Brain microvascular endothelial cell (primary cell): ENCODE results near the gene BBS9.

ENCODE experiments used
- DNase-seq: peaks from one replicate; pipeline ENCODE4 v3.0.0-alpha.2; 2020
- H3K27ac ChIP-seq: fragments of 250-450 bp; sonication (Bioruptor Pico); 2 replicates; pipeline ENCODE4 v1.5.1; 2020; ENCODE audit warnings: mild to moderate bottlenecking, moderate library complexity
- H3K27me3 ChIP-seq: fragments of 250-450 bp; sonication (Bioruptor Pico); replicated peaks from 2 replicates; pipeline ENCODE4 v1.5.1; 2020; ENCODE audit warnings: mild to moderate bottlenecking
- H3K36me3 ChIP-seq: fragments of 250-450 bp; sonication (Bioruptor Pico); replicated peaks from 2 replicates; pipeline ENCODE4 v1.5.1; 2020; ENCODE audit warnings: mild to moderate bottlenecking
- H3K4me3 ChIP-seq: 2 replicates; pipeline ENCODE4 v1.5.1; 2011; ENCODE audit warnings: low read depth, mild to moderate bottlenecking, control low read depth, low read length, moderate library complexity
- in situ Hi-C: cut with HindIII; loops from 2 replicates; pipeline ENCODE4 v1.10.0; 2017; ENCODE audit warnings: low sequenced_read_pairs, low pct_ligation_motif_present
- TF ChIP-seq, protein P1 (sequence below): IDR thresholded peaks from 2 replicates; pipeline ENCODE4 v1.5.1; 2011; ENCODE audit warnings: low read depth, mild to moderate bottlenecking, moderate library complexity, low read length, control low read depth, inconsistent platforms; ENCODE audit errors: missing control alignments

Gene BBS9

DNA sequence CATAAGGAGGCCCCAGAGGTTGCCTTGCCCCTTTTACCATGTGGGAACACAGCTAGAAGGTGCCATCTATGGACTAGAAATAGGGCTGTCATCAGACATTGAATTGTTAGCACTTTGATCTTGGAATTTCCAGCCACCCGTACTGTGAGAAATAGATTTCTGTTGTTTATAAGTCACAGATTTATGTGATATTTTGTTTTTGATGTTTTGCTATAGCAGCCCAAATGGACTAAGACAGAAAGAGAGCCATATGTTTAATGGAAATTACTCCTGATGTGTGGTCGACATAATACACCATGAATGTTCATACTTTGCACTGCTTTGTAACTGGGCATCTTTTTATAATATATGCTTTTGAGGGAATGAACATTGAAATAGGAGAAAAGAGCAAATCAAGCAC is 302.2 kb downstream of the BBS9 start:
- no peak for DNase-seq
- no peak overlapping the region for H3K4me3 ChIP-seq
- in situ Hi-C loops: no loop called here
- H3K27me3 ChIP-seq: no peaks in the 10 kb centered on the region
- TF ChIP-seq, protein P1, sequence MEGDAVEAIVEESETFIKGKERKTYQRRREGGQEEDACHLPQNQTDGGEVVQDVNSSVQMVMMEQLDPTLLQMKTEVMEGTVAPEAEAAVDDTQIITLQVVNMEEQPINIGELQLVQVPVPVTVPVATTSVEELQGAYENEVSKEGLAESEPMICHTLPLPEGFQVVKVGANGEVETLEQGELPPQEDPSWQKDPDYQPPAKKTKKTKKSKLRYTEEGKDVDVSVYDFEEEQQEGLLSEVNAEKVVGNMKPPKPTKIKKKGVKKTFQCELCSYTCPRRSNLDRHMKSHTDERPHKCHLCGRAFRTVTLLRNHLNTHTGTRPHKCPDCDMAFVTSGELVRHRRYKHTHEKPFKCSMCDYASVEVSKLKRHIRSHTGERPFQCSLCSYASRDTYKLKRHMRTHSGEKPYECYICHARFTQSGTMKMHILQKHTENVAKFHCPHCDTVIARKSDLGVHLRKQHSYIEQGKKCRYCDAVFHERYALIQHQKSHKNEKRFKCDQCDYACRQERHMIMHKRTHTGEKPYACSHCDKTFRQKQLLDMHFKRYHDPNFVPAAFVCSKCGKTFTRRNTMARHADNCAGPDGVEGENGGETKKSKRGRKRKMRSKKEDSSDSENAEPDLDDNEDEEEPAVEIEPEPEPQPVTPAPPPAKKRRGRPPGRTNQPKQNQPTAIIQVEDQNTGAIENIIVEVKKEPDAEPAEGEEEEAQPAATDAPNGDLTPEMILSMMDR: no peak
- H3K36me3 ChIP-seq: no peaks in the 10 kb centered on the region
- H3K27ac ChIP-seq: no peak overlapping the region

DNA sequence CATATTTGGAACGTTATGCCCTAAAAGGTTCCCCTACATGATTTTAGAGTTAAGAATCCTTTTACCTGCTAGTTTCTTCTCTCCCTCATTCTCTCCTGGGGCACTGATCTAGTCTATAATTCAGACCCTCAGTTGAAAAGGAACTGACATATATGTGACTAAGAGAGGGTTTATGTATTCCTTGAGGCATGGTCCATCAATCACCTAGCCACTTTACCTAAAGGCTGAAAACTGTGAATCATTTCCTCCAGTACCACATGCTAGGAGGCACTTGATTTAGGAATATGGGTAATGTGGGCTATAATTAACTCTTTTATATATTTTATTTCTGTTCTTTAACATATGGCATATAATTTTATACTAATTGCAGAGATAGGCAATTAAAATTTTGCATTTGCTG is 303.5 kb downstream of the BBS9 start:
- Histone ChIP-seq H3K36me3 (no peaks in the 10 kb centered on the region), H3K27me3 (no peaks in the 10 kb centered on the region), H3K4me3 (no peak overlapping the region), H3K27ac (no peak overlapping the region)
- no peak for DNase-seq
- in situ Hi-C loops: no loop called here
- TF ChIP-seq, protein P1: no peak

DNA sequence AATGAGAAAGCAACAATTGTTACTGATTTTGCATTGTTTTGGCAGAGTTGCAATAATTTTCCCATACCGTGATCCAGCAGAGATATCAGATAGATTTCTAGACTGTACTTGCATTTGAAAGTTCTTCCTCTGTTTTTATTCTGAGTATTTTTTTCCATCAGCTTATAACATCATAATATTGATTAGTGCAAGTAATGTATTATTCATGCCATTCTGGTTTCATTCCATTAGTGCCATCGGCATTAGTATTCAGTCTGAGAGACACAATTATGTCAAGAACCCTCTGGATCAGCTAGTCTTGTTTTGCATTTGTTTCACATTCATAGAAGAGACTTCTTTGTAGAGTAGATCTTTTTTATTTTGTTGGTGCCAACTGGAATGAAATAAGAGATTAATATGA is 304.0 kb downstream of the BBS9 start:
- no peak for DNase-seq
- Histone ChIP-seq H3K36me3 (no peaks in the 10 kb centered on the region), H3K4me3 (no peak overlapping the region), H3K27me3 (no peaks in the 10 kb centered on the region), H3K27ac (no peak overlapping the region)
- TF ChIP-seq, protein P1: no peak
- in situ Hi-C loops: no loop called here

DNA sequence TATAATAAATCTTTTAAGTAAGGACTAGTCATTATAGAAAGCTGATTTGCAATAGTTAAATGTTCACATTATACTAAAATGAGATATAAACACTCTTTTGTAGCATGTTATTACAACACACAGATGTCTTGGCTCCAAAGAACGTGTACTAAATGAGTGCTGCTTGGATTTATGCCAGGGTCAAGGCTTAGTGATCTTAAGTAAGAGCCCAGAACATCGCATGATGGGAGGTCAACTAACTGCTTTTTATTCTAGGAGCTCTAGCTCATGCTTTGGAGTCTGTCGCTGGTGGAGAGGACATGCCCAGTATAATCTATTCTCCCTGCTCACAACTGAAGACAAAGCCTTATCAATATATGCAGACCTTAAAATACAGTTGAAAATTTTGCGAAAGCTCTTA is 315.1 kb downstream of the BBS9 start:
- Histone ChIP-seq H3K4me3 (no peak overlapping the region), H3K36me3 (no peaks in the 10 kb centered on the region), H3K27ac (no peak overlapping the region), H3K27me3 (no peaks in the 10 kb centered on the region)
- TF ChIP-seq, protein P1: no peak
- in situ Hi-C loops: no loop called here
- DNase-seq: no peak

DNA sequence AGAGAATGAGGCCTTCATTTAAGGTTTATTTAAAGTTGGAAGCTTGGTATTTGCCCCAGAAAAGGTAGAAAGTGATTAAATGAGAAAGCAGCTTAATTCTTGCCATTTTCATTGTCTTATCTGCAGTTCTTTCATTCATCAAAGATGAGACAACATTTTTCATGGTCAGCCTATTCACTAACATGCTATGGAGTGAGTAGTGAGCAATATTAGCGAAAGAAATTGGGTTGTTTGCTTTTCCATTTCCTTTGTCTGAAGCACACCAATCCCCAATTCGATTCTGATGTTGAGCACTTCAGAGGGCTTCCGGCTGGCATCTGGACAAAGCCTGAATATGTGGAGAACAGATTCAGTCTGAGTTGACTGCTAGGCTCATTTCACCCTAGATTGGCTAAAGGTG is 317.2 kb downstream of the BBS9 start:
- in situ Hi-C loops: no loop called here
- no peak for DNase-seq
- Histone ChIP-seq H3K4me3 (no peak overlapping the region), H3K27ac (peak overlapping the region; percentile 1), H3K27me3 (no peaks in the 10 kb centered on the region), H3K36me3 (no peaks in the 10 kb centered on the region)
- TF ChIP-seq, protein P1: no peak

DNA sequence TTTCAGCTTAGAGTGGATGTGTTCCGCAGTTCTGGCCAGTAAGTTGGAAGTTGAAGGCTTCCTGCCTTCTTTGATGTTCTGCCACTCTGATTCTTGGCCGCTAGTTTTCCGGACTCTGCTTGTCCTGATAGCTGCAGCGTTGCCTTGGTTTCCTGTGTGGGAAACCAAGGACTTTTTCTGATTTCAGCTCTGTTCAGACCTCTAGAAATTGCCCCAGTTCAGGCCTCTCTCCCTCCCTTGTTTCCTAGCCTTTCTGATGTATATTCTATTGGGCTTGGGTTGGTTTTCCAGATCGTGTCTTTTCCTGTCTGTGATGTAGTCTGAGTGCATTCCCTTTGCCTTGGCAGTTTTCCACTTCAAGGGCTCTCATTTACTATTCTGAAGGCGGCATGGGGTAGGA is 318.7 kb downstream of the BBS9 start:
- in situ Hi-C loops: no loop called here
- DNase-seq: no peak
- Histone ChIP-seq H3K4me3 (no peak overlapping the region), H3K27ac (no peak overlapping the region), H3K36me3 (no peaks in the 10 kb centered on the region), H3K27me3 (no peaks in the 10 kb centered on the region)
- TF ChIP-seq, protein P1: no peak
